ENCODE measurements around the gene PPT1. TPM values are rescaled to one million over a fixed set of nuclear protein-coding genes. Genes with fewer than 3 reads are reported as not detected.
A peak's percentile ranks its signal among the peaks of the same experiment; 100 is the strongest.

PPT1 gene
- polyA plus RNA-seq, 1 of the 3 experiments (the other 2 are of a cell fraction): 26.0 TPM

DNA sequence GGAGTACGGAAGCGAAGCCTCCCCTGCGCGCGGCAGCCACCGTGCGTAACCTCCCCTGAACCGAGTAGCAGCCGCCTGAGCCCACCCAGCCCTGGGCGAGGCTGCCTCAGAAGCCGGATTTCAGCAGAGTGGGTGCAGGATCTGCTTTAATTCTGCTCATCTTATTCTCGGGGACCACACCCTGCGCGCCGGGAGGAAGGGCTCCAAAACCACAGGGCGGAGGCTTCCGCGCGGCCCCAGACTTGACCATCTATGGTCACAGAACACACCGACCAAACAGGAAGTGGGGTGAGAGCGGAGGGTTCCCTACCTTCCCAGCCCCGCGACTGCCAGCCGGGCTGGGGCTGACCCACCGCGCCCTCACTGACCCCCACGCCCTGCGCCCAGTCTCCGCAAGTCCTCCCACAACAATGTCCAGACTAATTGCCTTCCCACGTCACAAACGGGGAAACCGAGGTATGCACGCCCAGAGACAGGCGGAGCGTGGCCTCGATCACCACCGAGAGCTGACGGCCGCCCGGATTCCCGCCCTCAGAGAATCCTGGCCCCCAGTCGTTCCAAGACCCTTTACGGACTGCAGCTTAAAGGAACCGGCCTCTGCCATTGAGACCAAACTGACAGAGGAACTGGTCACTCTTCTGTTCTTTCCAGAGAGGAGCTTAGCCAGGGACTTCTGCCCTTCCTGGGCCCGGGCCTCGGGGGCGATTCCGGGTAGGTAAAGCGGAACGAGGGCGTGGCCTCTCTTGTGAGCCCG, 57.1 kb downstream of the PPT1 start:
- Histone ChIP-seq H3K4me1 (ENCODE audit: control insufficient read depth in 1 of 2, insufficient read depth in 2 of 2, low read depth in 1 of 2, low read length in 1 of 2) (peaks cover 20 to 27% of the 10 kb centered on the region in 2 experiments), H3K4me3 (ENCODE audit: low read depth in 2 of 2, low read length in 1 of 2) (peak overlapping the region; percentile 97 to 98)
- WGBS (ENCODE audit: low lambda C conversion rate): 0% methylated on average over 27 of the region's 52 CpGs

More for the DNA sequence above, 57.1 kb downstream of the PPT1 start:
- ChIA-PET POLR2A (interaction anchor here (0.6 kb wide), 1 partner anchor 229 kb away, joined by 3 read pairs; no protein-coding TSS in a partner anchor), CTCF (interaction anchor here (0.6 to 1.2 kb wide), 8 partner anchors 8 to 320 kb away, joined by 3 to 6 read pairs (median 3); partner anchors contain the start of gene MYCL)
- Histone ChIP-seq H3K79me2 (ENCODE audit: insufficient read depth) (peaks cover 48% of the 10 kb centered on the region), H3K9ac (peak overlapping the region; percentile 94), H3K4me2 (peak overlapping the region; percentile 88), H3K9me3 (no peaks in the 10 kb centered on the region), H3K9me2 (no peaks in the 10 kb centered on the region), H3F3A (replicated peaks; ENCODE audit: insufficient read depth) (peaks cover 17% of the 10 kb centered on the region), H4K20me1 (ENCODE audit: insufficient read depth) (peaks cover 40% of the 10 kb centered on the region), H3K27ac (ENCODE audit: low read depth in 2 of 2, low read length in 1 of 2) (peak overlapping the region; percentile 95), H2AFZ (ENCODE audit: low read depth) (peak overlapping the region; percentile 75), H3K36me3 (replicated peaks in 1 of 2; ENCODE audit: control insufficient read depth in 1 of 2, insufficient read depth in 2 of 2, low read length in 1 of 2) (peaks cover 8 to 20% of the 10 kb centered on the region in 2 experiments), H3K27me3 (ENCODE audit: insufficient read depth) (no peaks in the 10 kb centered on the region)
- DNase-seq: peak; percentile 84
- TF ChIP-seq RAD21 (IDR thresholded peaks at IDR 0.05; ENCODE audit: low read length) (no peak), REST (IDR thresholded peaks at IDR 0.05; ENCODE audit: low read depth, low read length) (0 out of 2 replicates have a peak, but pooled peaks have one; percentile 6), CHD2 (IDR thresholded peaks at IDR 0.05; ENCODE audit: low read length, partially characterized antibody) (no peak), RCOR1 (IDR thresholded peaks at IDR 0.05; ENCODE audit: low read length) (no peak), GABPA (IDR thresholded peaks at IDR 0.05; ENCODE audit: low read depth) (peak; percentile 64), ZBTB33 (IDR thresholded peaks at IDR 0.05; ENCODE audit: borderline replicate concordance, low read depth) (0 out of 2 replicates have a peak, but pooled peaks have one; percentile 12), EZH2phosphoT487 (IDR thresholded peaks at IDR 0.05; ENCODE audit: borderline replicate concordance, low read depth) (no peak), USF2 (IDR thresholded peaks at IDR 0.05; ENCODE audit: borderline replicate concordance, low read depth, low read length) (no peak), SMC3 (IDR thresholded peaks at IDR 0.05; ENCODE audit: low read depth, low read length) (no peak), RFX5 (IDR thresholded peaks at IDR 0.05; ENCODE audit: low read length) (no peak), NRF1 (IDR thresholded peaks at IDR 0.05; ENCODE audit: low read depth, low read length) (no peak), MXI1 (IDR thresholded peaks at IDR 0.05; ENCODE audit: low read depth, low read length) (no peak), JUND (IDR thresholded peaks at IDR 0.05) (no peak), ELF1 (IDR thresholded peaks at IDR 0.05) (peak; percentile 60; the same call in 1 of the 2 replicates), USF1 (IDR thresholded peaks at IDR 0.05; ENCODE audit: borderline replicate concordance, low read depth) (no peak), SIN3A (IDR thresholded peaks at IDR 0.05; ENCODE audit: borderline replicate concordance, low read depth, low read length) (peak; percentile 66; the same call in 1 of the 2 replicates), POLR2AphosphoS5 (IDR thresholded peaks at IDR 0.05; ENCODE audit: low read depth, low read length) (peak; percentile 80), EP300 (IDR thresholded peaks at IDR 0.05; ENCODE audit: borderline replicate concordance in 1 of 2, low read depth in 1 of 2, low read length in 1 of 2) (peak in 1 of 2 experiments; percentile 10; a peak in 1 of 4 replicates), MEF2A (IDR thresholded peaks at IDR 0.05; ENCODE audit: borderline replicate concordance, low read depth) (no peak), FOXM1 (IDR thresholded peaks at IDR 0.05; ENCODE audit: low read depth) (no peak), TEAD4 (IDR thresholded peaks at IDR 0.05; ENCODE audit: borderline replicate concordance, insufficient read depth) (no peak), RXRA (IDR thresholded peaks at IDR 0.05; ENCODE audit: borderline replicate concordance, low read depth) (peak; percentile 7; the same call in 1 of the 2 replicates)

Measured in SK-N-SH (cell line).